Measurements from ENCODE around the gene NEK5.
"Not testable (repeated sequence)": the region's sequence is repeated elsewhere in the genome, so short reads cannot be mapped to it uniquely, and the experiment has no call there.

Gene NEK5, protein sequence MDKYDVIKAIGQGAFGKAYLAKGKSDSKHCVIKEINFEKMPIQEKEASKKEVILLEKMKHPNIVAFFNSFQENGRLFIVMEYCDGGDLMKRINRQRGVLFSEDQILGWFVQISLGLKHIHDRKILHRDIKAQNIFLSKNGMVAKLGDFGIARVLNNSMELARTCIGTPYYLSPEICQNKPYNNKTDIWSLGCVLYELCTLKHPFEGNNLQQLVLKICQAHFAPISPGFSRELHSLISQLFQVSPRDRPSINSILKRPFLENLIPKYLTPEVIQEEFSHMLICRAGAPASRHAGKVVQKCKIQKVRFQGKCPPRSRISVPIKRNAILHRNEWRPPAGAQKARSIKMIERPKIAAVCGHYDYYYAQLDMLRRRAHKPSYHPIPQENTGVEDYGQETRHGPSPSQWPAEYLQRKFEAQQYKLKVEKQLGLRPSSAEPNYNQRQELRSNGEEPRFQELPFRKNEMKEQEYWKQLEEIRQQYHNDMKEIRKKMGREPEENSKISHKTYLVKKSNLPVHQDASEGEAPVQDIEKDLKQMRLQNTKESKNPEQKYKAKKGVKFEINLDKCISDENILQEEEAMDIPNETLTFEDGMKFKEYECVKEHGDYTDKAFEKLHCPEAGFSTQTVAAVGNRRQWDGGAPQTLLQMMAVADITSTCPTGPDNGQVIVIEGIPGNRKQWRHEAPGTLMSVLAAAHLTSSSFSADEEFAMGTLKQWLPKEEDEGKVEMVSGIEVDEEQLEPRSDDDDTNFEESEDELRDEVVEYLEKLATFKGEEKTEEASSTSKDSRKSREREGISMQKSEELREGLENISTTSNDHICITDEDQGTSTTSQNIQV

DNA sequence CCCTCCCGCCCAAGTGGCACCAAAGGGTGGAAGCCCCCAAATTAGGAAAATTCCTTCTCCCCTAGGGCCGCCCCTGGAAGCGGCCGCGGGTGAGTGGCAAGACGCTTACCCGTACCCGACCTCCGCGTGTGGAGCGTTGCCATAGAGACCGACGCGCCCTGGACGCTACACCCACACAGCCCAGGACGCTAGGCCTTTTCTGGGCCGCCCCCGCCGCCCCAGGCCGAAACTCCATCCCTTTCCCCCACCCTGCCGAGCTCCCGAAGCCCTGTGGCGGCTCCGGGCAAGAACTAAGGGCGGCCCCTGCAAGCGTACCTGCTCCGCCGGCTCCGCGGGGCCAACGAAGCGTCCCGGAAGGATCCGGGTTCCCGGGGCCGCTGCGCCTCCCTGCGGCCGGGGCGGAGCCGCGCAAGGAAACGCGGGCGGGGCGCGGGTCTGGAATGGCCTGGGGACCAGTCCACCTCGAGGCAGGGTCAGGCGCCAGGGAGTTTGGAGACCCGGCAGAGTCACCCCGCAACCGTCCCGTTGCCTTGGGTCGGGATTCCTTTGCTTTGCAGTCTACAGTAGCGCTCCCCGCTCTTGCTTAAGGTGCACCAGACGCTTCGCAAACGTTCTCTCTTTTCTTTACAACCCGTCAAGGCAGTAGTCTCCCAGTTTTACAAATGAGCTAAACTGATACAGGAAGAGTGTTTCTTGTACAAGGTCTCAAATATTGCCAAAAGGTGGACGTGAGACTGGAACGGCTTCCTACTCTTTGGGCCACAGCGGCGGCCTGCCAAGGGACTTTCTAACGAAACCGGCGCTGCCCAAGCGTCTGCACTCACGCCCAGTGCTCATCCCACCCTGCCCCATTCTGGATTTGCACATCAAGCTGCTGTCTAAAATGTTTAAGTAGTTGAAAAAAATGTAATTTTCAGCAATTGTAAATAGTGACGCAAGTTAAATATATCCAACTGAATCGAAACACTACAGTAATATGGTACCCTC lies at the start of gene NEK5:
Gene NEK5 (minus strand): TSS at position 360 of the 987 bp plus-strand sequence. CDS start 1,591 bp downstream, outside the sequence.
- peak; percentile 9 for DNase-seq (ENCODE audit: low read depth)

DNA sequence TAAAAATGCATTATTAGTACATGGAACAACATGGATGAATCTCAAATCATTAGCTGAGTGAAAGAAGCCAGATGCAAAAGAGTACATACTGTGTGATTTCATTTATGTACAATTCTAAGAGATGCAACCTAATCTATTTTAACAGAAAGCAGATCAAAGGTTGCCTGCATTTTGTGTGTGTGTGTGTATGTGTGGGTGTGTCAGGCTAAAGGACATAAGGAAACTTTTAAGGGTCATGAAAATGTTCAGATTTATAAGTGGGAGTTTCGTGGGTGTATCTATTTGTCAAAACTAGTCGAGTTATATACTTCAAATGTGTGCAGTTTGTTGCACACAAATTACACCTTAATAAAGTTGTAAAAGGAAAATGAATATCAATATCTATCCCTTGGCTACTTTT lies 48.4 kb upstream of the NEK5 start:
- no peak for DNase-seq (ENCODE audit: low read depth)

DNA sequence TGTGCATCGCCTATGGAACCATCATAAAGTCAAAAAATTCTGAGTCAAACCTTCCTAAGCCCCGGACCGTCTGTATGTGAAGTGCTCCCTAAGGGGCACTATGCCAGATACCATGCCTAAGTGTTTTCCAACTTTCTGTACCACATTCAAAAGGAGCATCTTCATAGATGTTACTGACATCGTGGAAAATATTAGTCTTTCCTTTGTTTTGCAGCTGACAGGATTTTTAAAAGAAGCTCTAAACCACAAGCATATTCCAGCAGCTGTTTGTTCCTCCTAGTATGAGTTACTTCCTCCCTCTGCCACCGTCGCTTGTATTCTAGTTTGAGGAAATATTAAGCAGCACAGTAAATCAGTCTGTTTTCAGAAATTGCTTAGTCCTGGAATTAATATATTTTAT lies 45.1 kb upstream of the NEK5 start:
- not testable (repeated sequence) for DNase-seq (ENCODE audit: low read depth)

DNA sequence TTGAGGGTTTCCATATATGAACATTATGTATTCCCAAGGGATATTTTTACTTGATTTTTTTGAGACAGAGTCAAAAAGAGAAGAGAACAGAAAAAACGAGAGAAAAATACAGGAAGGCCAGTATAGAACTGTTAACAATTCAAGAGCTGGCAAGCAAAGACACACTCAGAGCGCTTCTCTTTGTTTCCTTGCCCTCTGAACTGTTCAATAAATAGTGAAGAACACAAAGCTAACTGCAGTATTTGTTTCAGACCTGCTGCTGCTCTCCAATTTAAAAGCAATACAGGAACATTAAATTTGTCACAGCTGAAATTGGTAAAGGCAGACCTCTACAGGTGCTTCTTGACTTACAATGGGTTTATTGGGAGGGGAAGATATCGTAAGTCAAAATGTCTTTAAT lies 44.5 kb upstream of the NEK5 start:
- DNase-seq (ENCODE audit: low read depth): no peak

DNA sequence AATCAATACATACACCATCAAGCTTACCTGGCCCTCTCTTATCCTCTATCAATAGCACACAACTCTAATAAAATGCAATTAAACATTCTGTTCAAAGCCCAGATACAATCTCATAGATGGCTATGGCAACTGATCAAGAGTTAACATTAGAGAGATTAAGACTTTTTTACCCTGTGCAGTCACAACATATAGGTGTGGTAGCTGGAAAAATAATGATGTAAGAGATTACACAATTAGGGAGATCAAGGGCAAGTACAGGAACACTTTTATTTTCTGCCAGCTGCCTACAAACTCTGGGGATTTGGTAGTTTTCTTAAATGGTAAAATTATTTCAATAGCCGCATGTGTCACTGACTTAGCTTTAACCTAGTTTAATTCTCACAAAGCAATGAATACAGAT lies 42.8 kb upstream of the NEK5 start:
- DNase-seq (ENCODE audit: low read depth): not testable (repeated sequence)

DNA sequence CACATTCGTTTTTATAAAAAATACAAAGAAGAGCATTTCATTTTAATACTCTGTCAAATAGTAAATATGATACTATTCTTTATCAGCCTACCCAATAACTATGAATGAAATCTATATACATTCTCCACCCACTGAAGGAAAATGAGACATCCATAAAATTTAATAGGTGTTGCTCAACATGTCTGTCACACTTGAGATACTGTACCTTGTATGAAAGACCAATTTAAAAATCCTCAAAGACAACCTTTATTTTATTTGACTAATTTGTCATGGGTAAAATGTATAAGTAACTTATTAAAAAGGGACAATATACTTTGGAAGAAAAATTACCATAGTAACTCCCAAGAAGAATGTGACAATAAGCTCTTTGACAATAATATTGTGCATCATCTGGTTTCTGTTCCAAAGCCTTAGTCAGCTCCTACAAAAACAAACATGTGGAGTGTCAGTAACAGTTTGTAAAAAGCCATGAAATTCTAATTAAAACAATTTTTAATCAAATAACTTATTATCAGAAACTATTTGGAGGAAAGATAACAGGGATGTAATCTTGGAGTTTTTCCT lies 42.0 kb upstream of the NEK5 start:
- not testable (repeated sequence) for DNase-seq (ENCODE audit: low read depth)

DNA sequence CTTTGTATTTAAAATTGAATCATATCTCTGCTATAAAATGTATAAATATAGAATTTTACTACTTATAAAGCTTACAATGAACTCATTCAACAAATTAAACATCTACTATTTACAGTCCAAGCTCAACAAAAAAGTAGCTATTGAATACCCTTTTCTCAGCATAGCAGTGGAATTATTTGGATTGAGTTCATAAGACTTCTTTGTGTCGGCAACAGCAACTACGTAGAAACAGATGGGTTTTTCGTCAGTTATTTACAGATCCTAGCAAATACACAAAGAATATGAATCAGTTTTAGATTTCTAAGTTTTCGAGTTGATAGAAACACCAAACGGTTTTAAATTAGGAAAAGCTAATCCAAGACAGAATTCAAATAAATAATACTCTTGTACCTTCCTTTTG lies 41.0 kb upstream of the NEK5 start:
- DNase-seq (ENCODE audit: low read depth): no peak

DNA sequence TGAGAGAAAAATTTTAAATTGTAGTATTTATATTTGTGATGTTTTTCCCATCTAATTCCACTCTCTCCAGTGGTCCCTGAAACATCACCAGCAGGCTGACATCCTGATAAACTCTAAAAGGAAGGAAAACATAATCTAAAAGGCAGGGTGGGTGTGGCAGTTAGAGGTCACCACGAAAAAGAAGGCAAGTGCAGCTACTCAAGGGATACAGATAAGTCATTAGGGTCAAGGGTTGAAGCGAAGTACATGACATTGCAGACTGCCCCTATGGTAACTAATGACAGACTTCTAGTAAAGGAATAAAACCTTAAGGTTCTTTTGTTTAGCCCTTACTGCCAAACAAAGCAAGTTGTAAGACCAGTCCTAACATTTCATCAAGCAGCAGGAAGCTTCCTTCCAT lies 36.5 kb upstream of the NEK5 start:
- DNase-seq (ENCODE audit: low read depth): no peak

DNA sequence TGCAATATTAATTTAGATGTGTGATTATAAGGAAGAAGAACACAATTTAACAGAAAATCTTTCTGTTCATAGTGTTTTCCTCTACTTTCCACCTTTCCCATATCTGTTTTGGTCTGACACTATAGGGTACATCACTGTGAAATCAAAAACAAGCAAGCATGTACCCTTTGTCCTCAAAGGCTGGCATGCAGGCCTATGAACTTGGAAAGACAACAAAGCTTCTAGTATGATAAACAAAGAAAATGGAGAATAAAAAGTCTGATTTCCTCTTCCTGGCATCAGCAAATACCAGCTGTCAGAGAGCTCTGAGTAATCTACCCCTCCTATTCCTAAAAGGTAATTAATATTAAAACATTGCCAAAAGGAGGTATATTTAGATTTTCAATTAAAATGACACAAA lies 36.1 kb upstream of the NEK5 start:
- no peak for DNase-seq (ENCODE audit: low read depth)

DNA sequence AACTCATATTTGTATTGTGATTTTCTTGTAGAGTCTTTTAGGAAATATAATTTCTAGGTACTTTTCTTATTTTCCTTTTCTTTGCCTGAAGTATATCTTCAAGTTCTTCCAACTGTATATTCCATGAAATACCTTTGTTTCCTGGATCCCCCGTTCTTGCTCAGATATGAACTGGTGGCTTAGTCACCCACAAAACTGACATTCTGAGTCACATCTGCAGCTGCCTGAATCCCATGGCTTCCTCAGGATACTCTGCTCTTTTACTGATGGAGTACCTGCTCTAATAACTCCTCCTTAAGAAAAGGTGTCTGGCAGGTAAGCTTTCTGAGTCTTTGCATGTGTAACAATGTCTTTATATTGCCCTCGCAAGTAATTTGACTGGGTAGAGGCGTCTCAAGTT lies 35.0 kb upstream of the NEK5 start:
- not testable (repeated sequence) for DNase-seq (ENCODE audit: low read depth)

DNA sequence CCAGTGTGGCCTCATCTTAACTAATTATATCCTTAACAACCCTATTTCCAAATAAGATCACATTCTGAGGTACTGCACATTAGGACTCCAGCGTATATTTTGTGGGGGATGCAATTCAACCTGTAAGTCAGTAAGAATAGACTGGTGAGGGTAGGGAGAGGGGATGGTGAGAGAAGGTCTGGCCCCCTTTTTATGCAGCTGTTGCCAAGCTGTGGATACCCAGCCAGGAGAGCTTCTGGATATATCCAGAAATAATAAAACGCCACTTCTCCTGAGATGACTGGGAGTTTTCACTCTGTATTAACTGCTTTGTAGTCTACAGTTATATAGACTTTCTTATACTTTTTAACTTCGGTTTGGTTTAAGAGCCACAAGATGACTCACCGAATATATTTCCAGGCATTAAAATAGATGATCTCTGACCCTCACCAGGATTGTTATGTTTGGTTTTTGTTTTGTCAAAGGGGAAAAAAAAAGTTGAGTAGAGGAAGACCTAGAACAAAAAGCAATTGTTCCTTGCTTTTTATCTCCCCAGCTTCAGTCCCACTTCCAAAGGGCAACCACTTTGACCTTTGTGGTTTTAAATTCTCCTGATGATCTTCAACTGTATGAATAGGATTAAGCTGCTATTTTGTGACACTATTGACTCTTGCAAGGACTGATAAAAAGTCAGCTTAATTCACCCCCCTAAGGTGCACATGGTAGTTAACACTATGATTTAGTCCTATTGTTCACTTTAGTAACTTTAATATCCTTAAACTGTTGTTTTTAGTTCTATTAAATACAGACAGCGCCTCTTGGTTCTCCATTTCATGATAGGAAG lies 33.6 kb upstream of the NEK5 start:
- DNase-seq (ENCODE audit: low read depth): no peak

DNA sequence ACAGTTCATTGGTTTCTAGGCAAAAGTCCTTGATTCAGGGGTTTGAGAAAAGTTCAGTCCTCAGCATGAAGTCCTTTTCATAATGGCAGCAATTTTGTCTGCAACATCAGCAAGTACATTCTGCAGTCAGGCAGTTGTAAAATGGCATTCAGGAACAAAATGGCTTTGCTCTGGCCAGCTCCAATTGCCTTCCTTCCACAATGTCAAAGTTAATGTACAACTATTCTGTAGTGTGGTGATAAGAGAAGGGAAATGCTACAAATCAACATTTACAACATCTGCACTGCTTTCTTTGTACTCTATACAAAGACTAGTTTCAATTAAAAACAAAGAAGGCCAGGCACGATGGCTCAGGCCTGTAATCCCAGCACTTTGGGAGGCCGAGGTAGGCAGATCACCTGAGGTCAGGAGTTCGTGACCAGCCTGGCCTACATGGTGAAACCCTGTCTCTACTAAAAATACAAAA lies 32.3 kb upstream of the NEK5 start:
- no peak for DNase-seq (ENCODE audit: low read depth)

DNA sequence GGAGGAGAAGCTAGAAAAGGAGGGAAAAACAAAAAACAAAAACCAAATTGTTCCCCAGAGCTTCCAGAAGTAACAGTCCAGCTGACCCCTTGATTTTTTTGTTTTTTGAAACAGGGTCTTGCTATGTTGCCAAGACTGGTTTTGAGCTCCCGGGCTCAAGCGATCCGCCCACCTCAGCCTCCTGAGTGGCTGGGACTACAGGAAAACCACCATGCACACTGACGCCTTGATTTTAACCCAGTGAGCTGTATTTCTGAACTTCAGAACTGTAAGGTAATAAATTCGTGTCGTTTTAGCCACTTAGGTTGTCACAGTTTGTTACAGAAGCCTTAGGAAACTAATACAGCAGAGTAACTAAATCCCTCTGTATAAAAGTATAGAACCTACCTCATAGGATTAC lies 31.6 kb upstream of the NEK5 start:
- no peak for DNase-seq (ENCODE audit: low read depth)

DNA sequence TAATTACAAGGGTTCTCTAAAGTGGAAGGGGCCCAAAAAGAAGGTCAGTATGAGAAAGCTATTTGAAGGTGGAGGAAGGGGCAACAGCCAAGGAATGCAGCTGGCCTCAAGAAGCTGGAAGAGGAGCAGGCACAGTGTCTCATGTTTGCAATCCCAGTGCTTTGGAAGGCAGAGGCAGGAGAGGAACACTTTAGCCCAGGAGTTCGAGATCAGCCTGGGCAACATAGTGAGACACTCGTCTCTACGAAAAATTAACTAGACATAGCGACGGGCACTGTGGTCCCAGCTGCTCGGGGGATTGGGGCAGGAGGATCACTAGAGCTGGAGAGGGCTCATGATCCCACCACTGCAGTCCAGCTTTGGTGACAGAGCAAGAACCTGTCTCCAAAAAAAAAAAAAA lies 31.2 kb upstream of the NEK5 start:
- no peak for DNase-seq (ENCODE audit: low read depth)

DNA sequence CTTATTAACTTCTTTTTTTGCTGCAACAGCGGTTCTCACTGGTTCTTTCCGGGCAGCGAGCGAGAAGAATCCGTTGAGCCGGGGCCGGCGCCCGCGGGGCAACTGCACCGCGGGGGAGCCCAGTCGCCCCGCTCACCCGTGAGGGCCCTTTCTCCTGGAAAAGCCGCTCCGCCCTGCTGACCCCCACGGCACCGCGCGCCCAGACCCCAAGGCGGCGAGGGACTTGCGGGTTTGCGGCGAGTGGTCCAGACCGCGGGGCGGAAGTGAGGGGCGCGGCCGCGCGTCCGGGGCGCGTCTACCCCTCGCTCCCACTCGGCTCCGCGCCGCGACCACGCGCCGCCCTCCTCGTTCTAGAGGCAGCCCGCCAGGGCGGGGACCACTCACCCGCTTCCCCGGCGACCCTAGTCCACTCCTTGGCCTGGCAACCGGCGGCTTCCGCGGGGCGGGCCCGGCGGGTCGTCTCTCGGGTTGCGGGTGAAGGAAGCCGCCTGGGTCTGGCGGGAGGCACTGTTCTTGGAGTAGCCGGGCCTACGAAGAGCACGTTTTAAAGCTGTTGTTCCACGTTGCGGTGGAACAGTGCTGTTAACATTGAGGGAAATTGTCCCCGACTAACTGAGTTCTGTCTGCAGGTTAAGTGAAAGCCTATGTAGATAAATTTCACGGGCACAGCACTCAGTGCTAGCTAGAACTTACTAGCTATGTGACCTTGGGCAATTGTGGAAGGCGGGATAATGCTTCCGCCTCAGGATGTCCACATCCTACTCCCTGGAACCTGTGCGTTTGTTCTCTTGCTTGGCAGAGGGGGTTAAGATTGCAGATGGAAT lies 30.5 kb upstream of the NEK5 start, which contains the start of gene NEK3:
Gene NEK3 (minus strand): TSS at position 439 of the 824 bp plus-strand sequence. CDS start 3,406 bp downstream, outside the sequence.
- DNase-seq (ENCODE audit: low read depth): peak; percentile 14

DNA sequence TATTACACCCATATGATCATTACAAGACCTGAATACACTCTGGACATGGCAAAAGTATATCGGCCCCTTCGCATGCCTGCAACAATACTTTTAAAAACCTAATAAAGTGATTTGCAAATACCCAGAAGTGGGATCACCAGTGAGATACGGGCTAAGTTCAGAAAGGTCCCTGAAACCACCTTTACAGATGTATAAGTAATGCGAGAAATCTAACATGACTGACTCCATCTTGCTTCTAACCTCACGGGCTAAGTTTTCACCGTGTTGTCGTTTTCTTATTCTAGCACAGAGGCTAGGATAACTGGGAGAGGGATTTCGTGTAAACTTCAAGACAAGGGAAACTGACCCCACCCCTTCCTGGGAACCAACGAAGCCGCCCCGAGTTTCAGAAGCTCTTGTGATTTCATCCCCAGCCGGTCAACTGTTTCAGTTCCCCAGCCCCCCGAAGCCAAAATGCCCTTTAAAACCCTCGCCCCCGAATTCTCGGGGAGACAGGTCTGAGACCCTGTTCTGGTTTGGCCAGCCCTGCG lies 29.8 kb upstream of the NEK5 start:
- DNase-seq (ENCODE audit: low read depth): no peak

DNA sequence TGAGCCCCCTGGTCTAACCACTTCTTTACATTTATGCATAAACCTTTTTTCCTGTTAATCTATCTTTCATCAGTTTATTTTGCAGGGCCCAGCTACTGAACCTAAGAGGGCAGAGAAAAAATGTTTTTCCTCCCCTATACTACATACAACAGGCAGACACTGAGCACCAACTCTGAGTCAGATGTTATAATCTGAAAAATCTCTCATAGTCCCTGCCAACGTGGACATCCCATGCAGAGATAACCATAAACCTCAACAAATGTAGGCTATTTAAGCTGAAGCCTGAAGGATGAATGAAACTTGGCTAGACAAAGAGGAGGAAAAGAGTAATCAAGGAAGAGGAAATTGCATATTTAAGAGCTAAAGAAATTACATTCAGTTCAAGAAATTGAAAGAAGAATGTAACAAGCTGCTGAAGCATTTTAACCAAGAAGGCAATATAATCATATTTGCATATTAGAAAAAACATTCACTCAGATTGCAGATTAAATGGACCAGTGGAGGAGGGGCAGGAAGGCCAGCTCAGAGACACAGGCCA lies 27.9 kb upstream of the NEK5 start:
- DNase-seq (ENCODE audit: low read depth): no peak

DNA sequence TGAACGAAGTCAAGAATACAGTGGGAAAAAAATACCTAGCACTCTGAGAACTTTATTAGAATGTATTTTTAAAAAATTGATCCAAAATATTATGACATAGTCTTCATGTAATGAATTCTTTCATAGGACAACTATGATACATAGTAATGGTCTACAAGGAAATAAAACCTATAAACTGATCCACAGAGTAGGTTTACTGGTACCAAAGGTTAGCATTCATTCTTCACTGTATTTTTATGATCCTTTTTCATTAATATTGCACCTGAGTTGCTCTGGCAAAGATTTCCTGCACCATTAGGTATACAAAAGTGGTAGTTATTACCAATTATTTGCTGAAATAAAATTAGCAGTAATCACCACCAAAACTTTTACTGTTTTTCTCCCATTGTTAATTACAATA lies 26.3 kb upstream of the NEK5 start:
- no peak for DNase-seq (ENCODE audit: low read depth)

DNA sequence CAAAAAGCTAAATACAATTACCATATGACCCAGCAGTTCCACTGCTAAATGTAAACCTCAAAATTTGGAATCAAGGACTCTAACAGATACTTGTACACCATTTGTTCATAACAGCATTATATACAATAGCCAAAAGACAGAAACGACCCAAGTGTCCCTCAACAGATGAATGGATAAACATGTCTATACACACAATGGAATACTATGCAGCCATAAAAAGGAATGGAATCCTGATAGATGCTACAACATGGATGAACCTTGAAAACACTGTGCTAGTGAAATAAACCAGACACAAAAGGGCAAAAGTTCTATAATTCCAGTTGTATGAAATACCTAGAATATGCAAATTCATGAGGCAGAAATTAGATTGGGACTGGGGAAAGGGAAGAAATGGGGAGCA lies 18.4 kb upstream of the NEK5 start:
- DNase-seq (ENCODE audit: low read depth): no peak
